BLaER1 (cell line): ENCODE measurements around the gene MSI2.
A peak's percentile ranks its signal among the peaks of the same experiment; 100 is the strongest.

Source experiments
- H3K27ac ChIP-seq: shearing (Covaris generic); formaldehyde crosslinking; 2 replicates; pipeline ENCODE4 v1.8.1; 2022
- H3K27me3 ChIP-seq: shearing (Covaris generic); formaldehyde crosslinking; 2 replicates; pipeline ENCODE4 v1.8.1; 2022
- H3K36me3 ChIP-seq: shearing (Covaris generic); formaldehyde crosslinking; 2 replicates; pipeline ENCODE4 v1.8.1; 2022
- H3K4me1 ChIP-seq: shearing (Covaris generic); formaldehyde crosslinking; 2 replicates; pipeline ENCODE4 v1.8.1; 2022
- H3K4me2 ChIP-seq: shearing (Covaris generic); formaldehyde crosslinking; 2 replicates; pipeline ENCODE4 v1.8.1; 2022
- H3K4me3 ChIP-seq: shearing (Covaris generic); formaldehyde crosslinking; 2 replicates; pipeline ENCODE4 v1.8.1; 2022
- H3K9ac ChIP-seq: shearing (Covaris generic); formaldehyde crosslinking; 2 replicates; pipeline ENCODE4 v1.8.1; 2022
- H3K9me3 ChIP-seq: shearing (Covaris generic); formaldehyde crosslinking; 2 replicates; pipeline ENCODE4 v1.8.1; 2022
- H4K20me1 ChIP-seq: shearing (Covaris generic); formaldehyde crosslinking; 2 replicates; pipeline ENCODE4 v1.8.1; 2022
- Cebpa-rat ChIP-seq: shearing (Covaris generic); IDR thresholded peaks from 2 replicates; pipeline ENCODE4 v1.8.1; 2022

Gene MSI2

DNA sequence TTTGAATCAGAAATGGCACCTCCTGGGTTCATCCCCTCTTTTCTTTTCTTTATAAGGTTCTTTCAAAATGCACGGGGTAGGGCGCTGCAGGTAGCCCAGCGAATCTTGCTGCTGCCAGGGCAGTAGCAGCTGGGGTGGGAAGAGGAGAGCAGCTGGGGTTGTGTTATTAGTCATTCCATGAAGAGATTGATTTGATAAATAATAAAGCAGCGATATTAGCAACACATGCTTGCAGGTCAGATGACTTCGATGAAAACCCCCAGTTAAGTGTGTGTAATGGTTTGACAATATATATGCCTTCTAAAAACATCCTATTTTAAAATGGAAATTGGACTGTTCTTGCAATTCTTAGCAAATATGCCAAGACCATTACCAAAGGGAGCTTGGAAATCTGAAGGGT, 288.1 kb downstream of the MSI2 start:
- H4K20me1 ChIP-seq, result no peaks in the 10 kb centered on the region
- peak overlapping the region; percentile 97 for H3K27ac ChIP-seq
- H3K36me3 ChIP-seq, result peaks cover 54% of the 10 kb centered on the region
- TF ChIP-seq Cebpa-rat, result no peak
- no peak overlapping the region for H3K4me3 ChIP-seq
- no peak overlapping the region for H3K9ac ChIP-seq
- H3K4me1 ChIP-seq, result peaks cover 97% of the 10 kb centered on the region
- H3K9me3 ChIP-seq, result no peaks in the 10 kb centered on the region
- H3K27me3 ChIP-seq, result no peaks in the 10 kb centered on the region
- H3K4me2 ChIP-seq, result peak overlapping the region; percentile 91

DNA sequence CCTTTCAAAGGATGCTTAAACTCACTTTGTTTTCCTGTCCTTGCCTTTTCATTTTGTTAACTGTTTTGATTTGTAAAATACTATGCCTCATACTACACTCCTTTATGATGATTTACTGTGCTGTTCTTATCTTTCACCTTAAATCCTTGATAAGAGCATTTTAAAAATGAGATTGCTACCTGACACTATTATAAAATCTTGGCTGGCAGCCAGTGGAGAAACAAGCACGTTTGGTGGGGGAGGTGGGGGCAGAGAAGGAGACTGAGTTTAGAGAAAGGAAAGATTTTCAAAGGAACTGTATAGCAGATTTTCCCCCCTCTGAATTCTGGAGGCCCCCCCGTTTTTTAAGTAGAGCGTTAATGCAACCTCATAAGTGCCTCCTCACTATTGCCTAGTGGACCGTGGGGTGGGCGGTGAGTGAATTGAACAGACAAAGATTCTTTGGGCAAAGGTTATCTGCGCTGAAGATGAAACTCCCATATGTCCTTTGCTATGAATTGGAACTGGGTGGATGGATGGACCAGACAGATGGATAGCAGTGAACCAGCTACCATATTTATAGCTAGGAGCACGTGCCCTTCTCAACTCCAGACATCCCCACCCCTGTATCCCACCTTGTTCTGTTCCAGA, 288.6 kb downstream of the MSI2 start:
- Histone ChIP-seq H3K4me2 (peak overlapping the region; percentile 91), H3K9me3 (no peaks in the 10 kb centered on the region), H3K27me3 (no peaks in the 10 kb centered on the region), H3K9ac (peak overlapping the region; percentile 20; the same call in 1 of the 2 replicates), H4K20me1 (no peaks in the 10 kb centered on the region), H3K4me3 (no peak overlapping the region), H3K4me1 (peaks cover 97% of the 10 kb centered on the region), H3K36me3 (peaks cover 50% of the 10 kb centered on the region), H3K27ac (peak overlapping the region; percentile 97)
- TF ChIP-seq Cebpa-rat, result no peak

DNA sequence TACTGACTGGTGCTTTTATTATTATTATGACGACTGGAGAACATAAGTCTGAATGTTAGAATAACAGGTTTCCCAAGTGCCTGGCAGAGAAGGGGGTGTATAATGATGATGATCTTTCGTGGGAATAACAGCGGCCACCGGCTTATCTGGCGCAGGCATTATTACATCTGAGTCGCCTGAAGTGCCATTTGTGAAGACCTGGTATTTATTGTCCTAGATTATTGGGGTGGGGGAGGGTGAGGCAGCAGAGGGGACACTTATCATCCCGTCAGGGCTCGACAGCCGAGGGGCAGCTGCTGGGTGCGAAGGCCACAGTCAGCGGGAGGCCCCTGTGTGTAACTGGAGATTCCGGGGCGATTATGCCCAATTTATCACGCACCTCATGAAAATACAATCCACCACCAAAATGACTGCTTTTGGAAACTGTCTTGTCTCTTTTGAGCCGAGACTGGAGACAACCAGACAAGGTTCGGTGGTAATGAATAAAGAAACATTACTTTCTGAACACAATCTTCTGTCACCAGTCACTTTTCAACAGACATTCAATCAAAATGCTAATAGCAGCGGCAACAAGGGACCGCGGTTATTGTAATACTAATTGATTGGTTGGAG, 289.5 kb downstream of the MSI2 start:
- H3K27me3 ChIP-seq, result no peaks in the 10 kb centered on the region
- H3K36me3 ChIP-seq, result peaks cover 42% of the 10 kb centered on the region
- H3K9me3 ChIP-seq, result no peaks in the 10 kb centered on the region
- TF ChIP-seq Cebpa-rat, result no peak
- H3K4me3 ChIP-seq, result no peak overlapping the region
- H3K4me1 ChIP-seq, result peaks cover 96% of the 10 kb centered on the region
- no peaks in the 10 kb centered on the region for H4K20me1 ChIP-seq
- H3K4me2 ChIP-seq, result peak overlapping the region; percentile 97; the same call in 1 of the 2 replicates
- peak overlapping the region; percentile 97 for H3K27ac ChIP-seq
- H3K9ac ChIP-seq, result peak overlapping the region; percentile 33; the same call in 1 of the 2 replicates

DNA sequence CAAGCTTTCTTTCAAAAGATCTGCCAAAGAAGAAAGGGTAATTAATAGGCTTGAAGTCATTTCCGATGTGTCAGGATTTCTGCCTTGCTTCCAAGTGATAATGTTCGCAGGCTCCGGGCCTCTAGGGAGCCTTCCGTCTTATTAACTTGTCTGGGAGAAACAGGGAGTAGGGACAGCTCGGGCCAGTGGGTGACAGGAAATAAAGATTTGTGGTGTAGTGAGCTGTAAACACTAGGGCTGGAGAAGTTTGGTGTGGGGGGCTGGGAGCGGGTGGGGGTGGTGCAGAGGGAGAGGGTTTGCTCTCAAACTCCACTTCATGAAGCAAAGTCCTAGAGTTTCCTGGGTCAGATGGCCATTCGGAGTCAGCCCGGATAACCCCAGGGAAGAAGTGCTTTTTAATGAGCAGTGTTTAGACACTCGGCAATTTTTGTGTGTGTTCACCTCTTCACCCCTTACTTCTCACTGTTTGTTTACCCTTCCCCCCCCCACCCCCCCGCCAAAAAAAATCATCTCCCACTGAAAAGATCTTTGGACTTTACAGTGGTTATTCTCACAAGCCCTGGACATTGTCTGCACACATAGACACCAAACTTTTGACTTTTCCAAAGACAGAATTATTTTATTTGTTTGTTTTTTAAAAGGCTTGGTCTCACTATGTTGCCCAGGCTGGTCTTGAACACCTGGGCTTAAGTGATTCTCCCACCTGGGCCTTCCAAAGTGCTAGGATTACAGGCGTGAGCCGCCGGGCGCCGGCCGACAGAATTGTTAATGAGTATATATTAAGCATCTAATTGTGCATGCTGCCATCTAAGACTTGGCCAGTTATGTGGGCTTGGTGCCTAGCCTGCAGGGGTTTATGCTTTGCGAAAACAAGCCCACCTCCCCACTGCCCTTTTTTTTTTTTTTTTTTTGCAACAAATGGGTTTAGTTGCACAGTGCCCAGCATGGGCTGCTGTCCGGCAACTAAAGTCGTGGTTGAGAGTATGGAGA, 292.4 kb downstream of the MSI2 start:
- H3K4me2 ChIP-seq, result peak overlapping the region; percentile 97

DNA sequence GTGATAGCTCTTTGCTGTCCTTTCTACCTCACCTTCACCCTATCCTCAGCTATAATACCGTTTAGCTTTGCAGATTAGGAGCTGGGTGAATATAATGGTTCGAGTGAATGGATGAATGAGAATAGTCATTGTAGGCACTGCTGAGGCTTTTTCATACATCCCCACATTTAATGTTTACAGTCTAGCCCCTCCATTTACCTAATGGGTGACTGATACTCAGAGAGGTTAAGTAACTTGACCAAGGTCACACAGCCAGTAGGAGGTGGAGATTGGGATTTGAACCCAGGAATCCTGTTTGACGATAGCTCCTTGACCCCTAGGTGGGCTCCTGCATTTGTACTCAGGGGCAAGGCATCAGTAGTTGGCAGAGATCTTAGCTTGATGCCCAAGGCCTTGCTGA, 293.1 kb downstream of the MSI2 start:
- H3K4me1 ChIP-seq, result peaks cover 86% of the 10 kb centered on the region
- TF ChIP-seq Cebpa-rat, result no peak

More for the DNA sequence above, 292.4 kb downstream of the MSI2 start:
- H3K9me3 ChIP-seq, result no peaks in the 10 kb centered on the region
- no peak for TF ChIP-seq Cebpa-rat
- peaks cover 17% of the 10 kb centered on the region for H3K36me3 ChIP-seq
- no peaks in the 10 kb centered on the region for H4K20me1 ChIP-seq
- H3K9ac ChIP-seq, result peak overlapping the region; percentile 90
- H3K27ac ChIP-seq, result peak overlapping the region; percentile 97
- H3K4me1 ChIP-seq, result peaks cover 86% of the 10 kb centered on the region
- H3K27me3 ChIP-seq, result no peaks in the 10 kb centered on the region
- H3K4me3 ChIP-seq, result peak overlapping the region; percentile 75

DNA sequence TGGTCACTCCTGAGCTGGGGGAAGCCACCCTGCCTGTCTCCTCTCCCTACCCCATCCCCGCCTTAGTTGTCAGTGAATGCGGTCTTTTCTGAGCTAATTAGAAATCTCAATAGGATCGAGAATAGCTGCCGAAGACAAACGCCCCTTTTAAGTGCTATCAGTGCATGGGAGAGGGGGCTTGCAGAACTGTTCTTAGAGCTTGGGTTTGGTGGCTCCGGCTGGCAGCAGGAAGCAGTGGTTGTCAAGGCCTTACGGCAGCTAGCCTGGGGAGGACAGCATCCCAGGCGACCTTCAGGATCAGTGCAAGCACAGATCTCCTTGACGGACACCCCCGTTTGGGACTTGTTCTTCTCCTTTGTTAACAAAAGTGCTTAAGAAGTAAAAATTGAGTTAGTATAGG, 293.7 kb downstream of the MSI2 start:
- Histone ChIP-seq H3K9me3 (no peaks in the 10 kb centered on the region), H3K4me3 (peak overlapping the region; percentile 75), H3K27me3 (no peaks in the 10 kb centered on the region), H3K36me3 (peaks cover 16% of the 10 kb centered on the region), H3K4me2 (peak overlapping the region; percentile 97), H3K9ac (peak overlapping the region; percentile 90), H4K20me1 (no peaks in the 10 kb centered on the region), H3K4me1 (peaks cover 86% of the 10 kb centered on the region), H3K27ac (peak overlapping the region; percentile 97)
- TF ChIP-seq Cebpa-rat, result no peak

More for the DNA sequence above, 293.1 kb downstream of the MSI2 start:
- H3K27ac ChIP-seq, result peak overlapping the region; percentile 97
- peak overlapping the region; percentile 75 for H3K4me3 ChIP-seq
- H3K9me3 ChIP-seq, result no peaks in the 10 kb centered on the region
- no peaks in the 10 kb centered on the region for H4K20me1 ChIP-seq
- peaks cover 17% of the 10 kb centered on the region for H3K36me3 ChIP-seq
- H3K27me3 ChIP-seq, result no peaks in the 10 kb centered on the region
- peak overlapping the region; percentile 90 for H3K9ac ChIP-seq
- H3K4me2 ChIP-seq, result peak overlapping the region; percentile 97

DNA sequence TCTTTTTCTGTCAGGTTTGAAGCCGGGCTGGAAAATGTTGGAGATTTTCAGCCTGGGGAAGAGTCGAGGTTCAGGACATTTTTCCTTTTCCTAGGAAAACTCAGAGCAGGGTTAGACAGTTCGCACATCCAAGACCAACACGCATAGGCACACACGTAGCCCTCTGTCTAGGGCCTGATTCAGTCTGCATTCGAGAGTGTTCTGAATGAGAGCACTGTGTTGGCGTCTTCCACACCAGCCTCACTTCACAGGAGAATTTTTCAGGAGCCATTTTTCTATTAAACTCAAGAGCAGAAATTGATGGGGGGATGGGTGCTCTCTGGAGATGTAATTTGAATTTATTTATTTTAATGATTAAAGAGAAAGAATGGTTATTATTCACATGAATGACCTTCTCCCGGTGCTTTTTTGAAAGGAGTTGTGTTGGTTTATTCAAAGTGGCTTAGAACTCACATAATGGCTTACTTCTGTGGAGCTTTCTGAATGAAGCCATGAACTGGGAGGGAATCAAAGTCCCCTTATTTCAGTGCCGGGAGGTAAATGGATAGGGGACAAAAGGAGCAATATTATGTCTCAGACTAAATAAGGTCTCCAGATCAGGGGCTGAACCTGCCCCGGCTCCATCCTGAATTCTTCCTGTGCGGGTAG, 294.5 kb downstream of the MSI2 start:
- Histone ChIP-seq H3K9me3 (no peaks in the 10 kb centered on the region), H3K27me3 (no peaks in the 10 kb centered on the region), H3K4me2 (peak overlapping the region; percentile 97), H3K36me3 (peaks cover 9% of the 10 kb centered on the region), H3K4me1 (peaks cover 86% of the 10 kb centered on the region), H3K4me3 (peak overlapping the region; percentile 75), H4K20me1 (no peaks in the 10 kb centered on the region), H3K27ac (peak overlapping the region; percentile 97), H3K9ac (peak overlapping the region; percentile 90)
- TF ChIP-seq Cebpa-rat, result no peak

DNA sequence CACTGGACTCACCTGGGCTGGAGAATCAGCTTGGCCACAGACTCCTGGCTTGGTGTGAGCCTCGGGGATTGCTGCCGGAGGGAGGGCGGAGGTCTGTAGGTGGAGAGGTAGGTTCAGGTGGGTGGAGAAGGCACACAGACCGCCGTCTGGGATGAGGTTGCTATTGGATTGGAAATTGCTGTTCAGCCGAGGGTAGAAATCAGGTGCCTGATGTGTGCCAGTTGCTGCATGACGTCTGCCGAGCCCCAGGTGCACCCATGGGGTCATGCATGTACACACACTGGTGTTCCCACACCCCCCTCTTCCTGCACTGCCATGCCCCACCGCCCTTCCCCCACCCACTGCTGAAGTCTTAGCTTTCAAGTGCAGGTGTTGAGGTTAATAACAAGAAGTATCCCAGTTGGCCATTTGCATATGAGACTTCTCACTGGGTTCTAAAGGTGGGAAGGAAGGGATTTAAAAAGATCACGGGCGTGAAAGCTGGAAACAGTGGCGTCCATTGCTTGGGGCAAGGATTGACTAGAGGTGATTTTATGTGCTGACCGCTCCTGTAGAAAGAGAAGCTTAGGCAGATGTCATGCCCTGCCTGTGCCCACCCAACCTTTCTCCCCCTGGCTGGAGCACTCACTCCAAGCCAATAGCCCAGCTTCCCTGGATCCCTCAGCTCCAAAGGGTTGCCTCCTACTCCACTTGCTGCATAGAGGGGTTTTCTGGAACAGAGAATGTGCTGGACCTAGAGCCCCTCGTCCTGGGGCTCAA, 295.2 kb downstream of the MSI2 start:
- Histone ChIP-seq H3K4me2 (peak overlapping the region; percentile 97), H4K20me1 (no peaks in the 10 kb centered on the region), H3K4me3 (peak overlapping the region; percentile 75), H3K9me3 (no peaks in the 10 kb centered on the region), H3K4me1 (peaks cover 86% of the 10 kb centered on the region), H3K27ac (peak overlapping the region; percentile 97), H3K9ac (peak overlapping the region; percentile 90), H3K27me3 (no peaks in the 10 kb centered on the region), H3K36me3 (peaks cover 8% of the 10 kb centered on the region)
- no peak for TF ChIP-seq Cebpa-rat
